Measurements from ENCODE around the gene TLE1.

Gene TLE1

DNA sequence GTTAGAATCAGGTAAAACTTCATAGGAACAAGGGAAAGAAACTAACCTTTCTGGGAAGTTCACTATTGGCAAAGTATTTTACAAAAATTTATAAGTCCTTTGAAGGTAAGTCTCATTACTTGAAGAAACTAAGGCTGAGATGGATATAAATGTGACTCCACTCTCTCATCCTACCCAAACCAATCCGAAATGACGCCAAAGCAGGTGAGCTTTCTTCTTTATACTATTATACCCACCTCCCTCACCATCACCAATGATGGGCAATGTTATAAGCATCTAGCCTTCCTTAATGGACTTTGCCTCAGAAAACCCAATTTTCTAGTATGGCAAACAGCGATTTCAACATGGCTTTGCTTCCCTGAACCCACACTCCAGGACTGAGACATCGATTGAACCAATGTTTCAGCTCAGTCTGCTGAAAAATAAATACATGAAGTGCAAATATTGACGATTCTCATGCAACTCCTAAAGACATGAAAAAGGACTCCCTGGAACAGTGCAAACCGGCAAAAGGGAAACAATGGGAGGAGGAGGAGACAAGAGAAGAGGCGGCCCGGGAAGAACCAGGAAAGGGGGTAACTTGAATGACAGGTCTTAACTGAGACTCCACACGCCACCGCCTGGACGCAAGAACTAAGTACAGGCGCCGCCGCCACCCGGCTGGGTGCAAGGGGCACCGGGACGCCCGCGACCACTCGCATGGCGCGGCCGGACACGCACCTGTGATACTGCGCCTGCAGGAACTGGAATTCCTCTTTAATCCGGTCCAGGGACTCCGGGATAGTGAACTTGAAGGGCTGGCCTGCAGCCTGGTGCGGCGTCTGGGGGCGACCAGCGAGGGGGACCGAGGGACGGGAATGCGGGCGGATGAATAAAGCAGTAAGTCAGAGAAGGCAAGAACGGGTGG, 2.5 kb downstream of the TLE1 start:
- DNase-seq (ENCODE audit: extremely low read depth in 1 of 2, low read depth in 1 of 2) = peak in 1 of 2 donors; percentile 20

DNA sequence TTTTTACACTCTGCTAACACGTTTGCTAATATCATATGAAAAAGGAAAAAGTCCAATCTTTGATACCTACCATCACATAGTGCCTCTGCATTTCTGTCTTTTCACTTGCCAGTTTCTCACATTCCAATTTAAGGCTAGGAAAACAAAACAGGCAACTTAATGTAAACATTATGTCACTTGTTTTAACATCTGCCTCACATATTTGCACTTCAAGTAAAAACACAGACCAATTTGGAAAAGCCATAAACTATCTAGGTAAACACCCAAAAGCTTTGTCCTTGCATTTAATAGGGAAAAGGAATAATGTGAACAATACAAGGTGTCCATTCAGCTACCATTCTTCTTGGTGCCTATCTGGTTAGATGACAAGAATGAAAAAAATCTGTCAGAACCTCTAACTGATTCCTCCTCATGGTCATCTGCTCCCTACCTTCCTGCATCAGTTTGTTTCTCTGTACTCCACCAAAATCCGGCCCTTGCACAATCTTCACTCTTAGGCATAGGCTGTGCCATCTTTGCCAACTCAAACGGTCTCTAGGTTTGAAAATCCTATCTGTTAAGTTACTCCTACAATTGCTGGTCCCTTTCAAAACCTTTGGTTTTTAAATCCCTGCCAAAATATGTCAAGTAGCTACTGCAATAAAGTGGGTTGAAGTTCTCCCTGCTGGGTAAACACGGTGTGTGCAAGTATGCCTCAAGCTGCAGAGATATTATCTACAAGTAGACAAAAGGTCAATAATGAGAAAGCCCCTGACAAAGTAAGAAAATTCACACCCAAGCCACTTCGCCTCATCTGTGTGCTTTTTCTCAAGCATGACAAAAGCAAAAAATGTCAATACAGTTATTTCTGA, 3.4 kb downstream of the TLE1 start:
- DNase-seq (ENCODE audit: extremely low read depth in 1 of 2, low read depth in 1 of 2) = no peak

DNA sequence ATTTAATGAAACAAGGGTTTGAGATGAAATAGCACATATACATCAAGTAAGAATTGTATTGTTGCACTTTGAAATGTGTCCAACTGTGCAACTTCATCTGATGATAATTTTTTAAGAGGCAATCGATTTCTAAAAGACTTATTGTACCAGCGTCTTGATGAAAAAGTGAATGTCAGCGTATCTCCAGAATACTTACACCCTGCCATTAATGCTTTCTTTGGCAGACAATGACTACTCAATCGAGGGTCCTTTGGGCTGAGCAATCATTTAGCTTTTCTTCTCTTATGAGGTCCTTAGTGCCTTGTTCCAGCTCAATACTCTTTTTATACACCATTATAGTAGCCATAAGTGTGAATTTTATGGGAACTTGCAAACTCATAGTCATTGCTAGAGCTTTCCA, 4.7 kb downstream of the TLE1 start:
- no peak for DNase-seq (ENCODE audit: extremely low read depth in 1 of 2, low read depth in 1 of 2)

DNA sequence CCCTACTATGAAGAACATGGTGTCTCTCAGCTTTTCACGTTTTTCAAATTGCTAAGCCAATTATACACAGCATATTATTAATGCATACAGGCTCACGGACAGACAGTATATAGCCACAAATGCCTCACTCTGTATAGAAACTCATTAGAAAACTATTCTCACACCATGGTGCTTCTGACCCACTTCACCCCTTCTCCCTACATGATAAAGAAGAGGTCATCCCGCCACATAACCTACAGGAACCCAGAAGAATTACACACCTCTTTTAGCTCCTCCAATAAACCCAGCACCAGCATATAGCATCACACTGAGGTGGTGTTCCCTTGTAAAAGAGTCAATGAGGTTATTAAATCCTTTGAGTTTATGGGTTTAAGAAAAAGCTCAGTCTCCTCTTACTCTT, 5.6 kb downstream of the TLE1 start:
- DNase-seq (ENCODE audit: extremely low read depth in 1 of 2, low read depth in 1 of 2) = no peak

DNA sequence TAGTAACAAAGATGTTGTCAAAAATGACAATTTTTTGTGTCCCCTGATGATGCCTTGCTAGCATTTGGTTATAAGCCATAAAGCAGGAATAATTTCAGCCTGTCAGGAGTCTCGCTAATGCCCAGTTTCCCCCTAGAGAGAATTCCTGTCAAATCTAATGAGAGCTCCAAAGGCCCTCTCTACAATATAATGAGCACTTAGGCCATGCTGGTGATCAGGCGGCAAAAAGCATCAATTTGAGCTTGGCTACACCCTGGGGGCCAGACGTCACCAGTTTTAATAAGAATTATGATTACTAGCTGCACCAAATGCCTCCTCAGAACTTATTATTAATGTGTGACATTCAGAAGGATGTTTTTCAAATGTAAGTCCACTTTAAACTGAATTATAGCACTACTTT, 6.1 kb downstream of the TLE1 start:
- no peak for DNase-seq (ENCODE audit: extremely low read depth in 1 of 2, low read depth in 1 of 2)

DNA sequence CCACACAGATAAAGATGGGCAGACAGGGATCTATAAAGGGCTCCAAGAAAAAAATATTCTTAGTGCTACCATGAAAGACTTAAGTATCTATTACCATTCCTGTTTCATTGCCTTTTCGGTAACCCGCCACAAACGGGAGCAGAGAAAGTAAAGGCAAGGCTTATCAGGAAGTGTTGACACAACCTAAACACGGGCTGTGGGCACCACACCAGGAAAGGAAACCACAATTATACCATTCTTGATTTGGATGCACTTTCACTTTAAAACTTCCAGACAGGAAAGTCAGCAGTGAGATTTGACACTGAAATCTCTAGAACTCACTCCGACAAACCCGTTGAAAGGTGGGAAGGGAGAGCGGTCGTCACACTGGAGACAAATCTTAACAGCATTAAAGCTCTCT, 6.5 kb downstream of the TLE1 start:
- DNase-seq (ENCODE audit: extremely low read depth in 1 of 2, low read depth in 1 of 2) = no peak

DNA sequence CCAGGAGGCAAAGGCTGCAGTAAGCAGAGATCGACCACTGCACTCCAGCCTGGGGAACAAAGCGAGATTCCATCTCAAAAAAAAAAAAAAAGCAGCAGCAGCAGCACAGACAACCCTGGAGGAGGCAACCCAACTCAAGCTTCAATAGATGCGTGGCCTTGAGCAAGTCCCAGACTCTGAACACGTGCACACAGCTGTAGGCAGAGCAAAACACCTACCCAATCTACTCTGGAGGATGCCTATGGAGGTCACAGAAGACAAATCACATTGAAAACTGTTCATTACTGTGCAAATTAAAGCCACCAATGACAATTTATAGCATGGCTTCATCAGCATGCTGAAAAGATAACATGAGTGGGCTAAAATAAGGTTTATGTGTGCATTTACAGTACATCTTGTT, 7.2 kb downstream of the TLE1 start:
- DNase-seq (ENCODE audit: extremely low read depth in 1 of 2, low read depth in 1 of 2) = no peak

DNA sequence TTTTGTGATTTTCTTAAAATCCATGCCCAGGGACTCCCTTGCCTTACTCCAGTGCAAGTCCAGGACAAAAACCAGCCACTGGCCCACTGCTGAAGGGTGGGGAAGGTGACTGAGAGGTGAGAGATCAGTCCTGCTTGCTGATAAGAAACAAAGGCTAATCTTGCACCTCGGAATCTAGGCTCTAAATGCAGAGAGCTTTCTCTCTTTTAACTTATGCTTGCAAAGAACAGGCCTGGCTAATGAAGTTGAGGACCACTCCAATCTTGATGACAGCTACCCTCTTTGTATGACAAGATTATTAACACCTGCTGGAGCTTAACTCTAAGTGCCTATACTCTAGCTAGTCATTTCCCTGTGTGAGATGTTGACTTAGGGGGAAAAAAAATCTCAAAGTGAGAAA, 8.8 kb downstream of the TLE1 start:
- no peak for DNase-seq (ENCODE audit: extremely low read depth in 1 of 2, low read depth in 1 of 2)

DNA sequence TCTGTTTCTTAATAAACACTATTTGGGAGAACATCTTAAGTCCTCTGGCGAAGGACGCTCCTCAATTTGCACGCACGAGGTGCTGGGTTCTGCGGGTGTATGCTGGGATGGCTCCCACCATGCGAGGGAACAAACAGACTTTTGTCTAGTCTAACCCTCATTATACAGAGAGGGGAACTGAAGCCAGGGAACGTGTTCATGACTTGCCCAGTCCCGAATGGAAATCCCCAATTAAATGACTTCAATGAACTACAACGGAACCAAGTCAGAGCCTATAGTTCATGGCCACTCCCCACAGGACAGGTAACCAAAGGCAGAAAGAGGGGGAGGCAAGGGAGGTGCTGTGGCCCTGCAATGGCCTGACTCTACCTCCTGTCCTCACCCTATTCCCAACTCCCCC, 9.3 kb downstream of the TLE1 start:
- DNase-seq (ENCODE audit: extremely low read depth in 1 of 2, low read depth in 1 of 2) = no peak

DNA sequence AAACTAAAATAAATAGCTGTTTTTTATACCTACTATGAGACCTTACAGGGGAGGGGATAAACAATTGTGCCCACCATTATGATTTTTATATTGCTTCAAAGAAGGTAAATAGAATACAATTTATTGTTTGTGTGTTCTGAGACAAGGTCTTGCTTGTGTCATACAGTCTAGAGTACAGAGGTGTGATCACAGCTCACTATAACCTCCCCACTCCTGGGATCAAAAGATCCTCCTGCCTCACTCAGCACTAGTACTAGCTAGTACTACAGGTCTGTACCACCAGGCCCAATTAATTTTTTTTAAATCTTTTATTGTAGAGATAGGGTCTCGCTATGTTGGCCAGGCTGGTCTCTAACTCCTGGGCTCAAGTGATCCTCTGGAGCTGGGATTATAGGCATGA, 11.3 kb downstream of the TLE1 start:
- no peak for DNase-seq (ENCODE audit: extremely low read depth in 1 of 2, low read depth in 1 of 2)

DNA sequence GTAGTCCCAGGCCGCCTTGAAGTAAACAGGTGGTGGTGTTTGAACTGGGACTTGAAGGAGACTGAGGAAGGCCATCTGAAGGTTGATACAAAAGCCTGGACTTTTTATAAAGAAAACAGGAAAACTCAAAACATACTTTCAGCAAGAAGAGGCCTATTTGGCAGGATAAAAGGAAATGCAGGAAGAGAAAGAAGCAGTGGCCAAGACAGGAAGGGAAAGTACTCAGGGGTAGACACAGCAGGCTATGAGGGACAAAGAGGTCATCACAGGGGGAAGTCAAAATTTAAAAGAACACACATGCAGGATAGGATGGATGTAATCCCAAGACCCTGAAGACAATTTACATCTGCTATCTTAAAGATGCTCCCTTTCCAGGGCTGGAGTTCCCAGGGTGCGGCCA, 13.0 kb downstream of the TLE1 start:
- DNase-seq (ENCODE audit: extremely low read depth in 1 of 2, low read depth in 1 of 2) = no peak

DNA sequence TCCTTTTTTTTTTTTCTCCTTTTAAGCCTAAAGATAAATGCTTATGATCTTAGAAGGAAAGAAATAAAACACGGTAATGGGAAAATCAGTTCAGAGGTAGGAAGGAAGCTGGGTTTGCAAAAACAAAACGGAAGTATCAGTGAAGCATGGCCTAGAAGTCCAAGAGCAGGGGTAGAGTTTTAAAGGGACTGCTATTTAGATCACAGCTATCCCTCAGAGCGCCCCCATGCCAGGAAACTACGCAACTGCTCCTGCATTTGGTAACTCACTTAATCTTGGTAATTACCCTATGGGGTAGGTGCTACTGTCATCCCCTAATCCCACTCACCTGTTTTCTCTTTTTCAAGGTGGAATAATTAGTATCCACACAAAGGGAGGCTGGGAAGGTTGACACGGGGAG, 16.0 kb downstream of the TLE1 start:
- DNase-seq (ENCODE audit: extremely low read depth in 1 of 2, low read depth in 1 of 2) = no peak

DNA sequence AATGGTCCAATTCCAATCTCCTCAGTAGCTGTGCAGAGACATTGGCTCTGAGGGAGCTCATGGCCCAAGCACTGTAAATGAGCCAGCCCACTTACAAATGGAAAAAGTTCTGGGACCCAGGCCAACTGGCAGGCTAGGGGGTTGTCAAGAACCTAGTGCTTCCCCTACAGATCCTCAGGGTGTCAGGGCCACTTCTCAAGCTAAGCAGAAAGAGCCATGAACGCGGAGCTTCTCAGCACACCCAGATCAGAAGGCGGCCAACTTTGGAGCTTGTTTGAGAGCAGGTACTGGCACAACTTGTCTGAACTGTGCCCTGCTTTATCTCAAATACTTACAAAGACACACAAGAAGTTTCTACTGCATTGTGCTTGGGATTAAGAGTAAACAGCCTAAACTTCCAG, 17.5 kb downstream of the TLE1 start:
- DNase-seq (ENCODE audit: extremely low read depth in 1 of 2, low read depth in 1 of 2) = no peak

DNA sequence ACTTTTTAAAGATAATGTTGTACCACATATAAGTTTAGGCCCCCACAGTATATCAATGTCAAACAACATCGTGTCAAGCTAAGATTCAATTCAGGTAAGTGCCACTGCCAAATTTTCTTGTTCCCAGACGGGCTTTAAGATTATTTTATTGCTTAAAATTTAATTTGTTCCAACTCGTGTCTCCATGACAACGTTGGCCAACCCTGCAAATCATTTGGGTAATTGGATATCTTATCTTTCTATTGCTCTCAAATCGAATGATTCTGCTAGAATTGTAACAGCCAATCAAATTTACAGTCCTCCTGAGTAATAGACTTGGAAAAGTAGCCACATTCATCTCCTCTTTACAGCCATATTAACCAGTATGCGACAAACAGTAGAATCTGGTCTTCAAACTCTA, 19.5 kb downstream of the TLE1 start:
- no peak for DNase-seq (ENCODE audit: extremely low read depth in 1 of 2, low read depth in 1 of 2)

DNA sequence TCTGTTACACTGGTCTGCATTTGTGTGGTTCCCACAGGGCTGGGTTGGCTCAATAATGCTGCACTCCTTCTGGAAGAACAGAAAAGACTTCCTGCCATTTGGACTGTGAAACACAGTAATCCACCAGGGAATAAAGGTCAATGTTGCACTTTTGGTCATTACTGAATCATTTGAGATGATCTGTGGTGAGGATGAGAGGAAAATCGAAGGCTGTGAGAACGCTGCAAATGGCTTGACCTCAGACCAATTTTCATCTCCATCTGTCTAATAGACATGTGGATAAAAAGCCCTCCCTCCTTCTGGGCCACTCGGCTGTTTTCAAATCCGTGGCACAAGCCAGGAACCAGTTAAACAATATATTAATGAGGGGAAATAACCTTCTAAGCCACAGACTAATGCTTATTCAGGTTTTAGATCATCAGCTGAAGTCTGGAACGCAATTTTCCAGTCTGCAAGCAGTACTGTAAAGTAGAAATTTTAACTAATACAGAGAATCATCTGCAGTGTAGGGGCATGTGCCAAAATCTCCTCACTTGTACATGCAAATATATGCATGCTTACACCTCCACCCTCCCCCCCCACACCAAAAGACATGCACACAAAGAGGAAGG, 20.2 kb downstream of the TLE1 start:
- no peak for DNase-seq (ENCODE audit: extremely low read depth in 1 of 2, low read depth in 1 of 2)

DNA sequence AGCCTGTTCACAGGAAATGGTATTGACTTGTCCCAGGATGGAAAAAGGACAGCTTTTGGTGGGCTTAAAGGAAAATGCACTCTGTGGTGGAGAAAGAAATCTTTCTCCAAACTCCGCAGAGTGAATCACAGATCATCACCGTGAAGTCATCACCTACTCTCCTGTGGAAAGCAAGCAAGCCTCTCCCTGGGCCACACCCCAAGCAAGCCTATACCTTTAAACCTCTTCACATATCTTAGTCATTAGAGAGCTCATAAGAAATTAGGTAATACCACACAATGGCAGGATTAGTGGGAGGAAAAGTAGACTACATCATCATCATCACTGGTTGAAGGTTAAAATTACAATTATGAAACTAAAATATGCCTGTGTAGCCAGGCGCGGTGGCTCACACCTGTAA, 23.2 kb downstream of the TLE1 start:
- no peak for DNase-seq (ENCODE audit: extremely low read depth in 1 of 2, low read depth in 1 of 2)

DNA sequence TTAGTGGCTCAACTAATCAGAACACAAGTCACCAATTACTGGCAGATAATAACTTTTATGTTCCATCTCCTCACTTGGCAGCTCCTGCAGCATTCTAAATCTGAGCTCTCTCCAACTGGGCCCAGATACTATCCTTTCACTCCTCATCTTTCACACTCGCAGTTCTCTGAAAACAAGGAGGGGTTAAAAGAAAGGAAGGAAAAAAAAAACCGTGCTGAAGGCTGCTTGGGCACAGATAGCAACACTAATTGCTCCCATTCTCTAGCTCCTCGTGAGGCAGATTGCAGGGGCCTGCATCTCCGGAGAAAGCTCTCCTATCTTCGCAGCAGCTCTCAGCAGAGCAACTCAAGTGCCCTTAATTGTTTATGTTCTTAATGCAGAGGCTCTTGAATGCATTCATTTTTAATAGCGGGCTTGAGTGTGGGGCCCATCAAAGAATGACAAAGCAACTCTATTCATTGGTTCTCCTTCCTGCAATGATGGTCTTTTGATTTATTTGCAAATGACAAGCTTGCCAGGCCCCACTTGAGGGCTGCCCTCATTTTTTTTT, 23.9 kb downstream of the TLE1 start:
- DNase-seq (ENCODE audit: extremely low read depth in 1 of 2, low read depth in 1 of 2) = no peak

DNA sequence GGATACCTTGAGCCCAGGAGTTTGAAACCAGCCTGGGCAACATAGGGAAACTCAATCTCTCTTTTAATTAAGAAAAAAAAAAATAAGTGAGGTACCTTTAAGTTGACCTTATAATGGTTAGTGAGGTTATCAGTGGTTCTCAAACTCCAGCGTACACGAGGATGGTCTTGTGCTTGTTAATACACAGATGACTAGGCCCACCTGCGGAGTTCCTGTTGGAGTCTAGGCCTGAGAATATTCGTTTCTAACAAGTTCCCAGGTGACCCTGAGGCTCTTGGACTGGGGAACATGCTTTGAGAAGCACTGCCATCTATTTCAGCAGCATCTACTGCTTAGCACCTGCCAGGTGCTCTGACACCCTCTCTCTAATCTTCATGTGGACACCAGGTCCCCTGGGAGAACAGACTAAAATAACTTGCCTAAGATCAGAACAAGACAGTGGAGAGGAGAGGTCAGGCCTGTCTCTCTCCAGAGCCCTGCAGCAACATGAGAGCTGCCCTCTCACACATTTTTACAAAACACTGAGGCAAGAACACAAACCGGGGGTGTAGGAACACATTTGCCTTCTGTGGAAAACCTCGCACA, 24.6 kb downstream of the TLE1 start:
- DNase-seq (ENCODE audit: extremely low read depth in 1 of 2, low read depth in 1 of 2) = no peak

DNA sequence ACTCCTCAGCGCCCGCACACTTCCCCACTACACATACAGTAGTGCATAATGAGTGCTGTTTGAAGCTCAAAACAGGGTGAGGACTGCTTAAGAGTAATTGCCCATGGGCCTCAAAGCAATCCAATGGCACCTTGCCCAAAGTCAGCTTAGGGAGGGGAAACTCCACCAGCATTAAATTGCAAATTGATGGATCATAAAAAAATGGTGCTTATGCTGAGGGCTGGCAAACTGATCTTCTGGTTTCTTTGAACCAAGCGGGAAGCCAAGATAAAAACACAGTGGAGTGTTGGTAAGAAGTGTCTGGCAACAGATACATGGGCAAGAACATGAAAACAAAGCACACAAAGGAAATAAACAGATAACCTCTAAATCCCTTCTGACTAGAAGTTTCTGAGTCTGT, 28.0 kb downstream of the TLE1 start:
- DNase-seq (ENCODE audit: extremely low read depth in 1 of 2, low read depth in 1 of 2) = no peak

DNA sequence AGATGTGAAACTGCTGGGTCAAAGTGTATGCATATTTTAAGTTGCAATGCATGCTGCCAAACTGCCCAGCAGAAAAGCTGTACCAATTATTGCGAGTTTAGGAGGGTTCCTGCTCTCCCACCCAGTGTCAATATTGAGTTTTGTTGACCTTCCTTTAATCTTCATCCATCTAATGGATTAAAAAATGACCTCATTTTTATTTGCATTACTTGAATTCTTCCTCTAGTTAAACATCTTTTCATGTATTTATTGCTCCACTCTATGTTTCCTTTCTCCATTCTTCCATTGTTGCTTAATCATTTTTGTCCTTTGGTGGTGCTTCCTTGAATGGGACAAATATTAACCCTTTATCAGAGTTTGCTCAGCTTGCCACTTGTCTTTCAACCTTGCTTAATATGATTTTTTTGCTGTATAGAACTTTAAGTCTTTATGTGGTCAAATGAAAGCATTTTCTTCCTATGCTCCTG, 32.4 kb downstream of the TLE1 start:
- no peak for DNase-seq (ENCODE audit: extremely low read depth in 1 of 2, low read depth in 1 of 2)

DNA sequence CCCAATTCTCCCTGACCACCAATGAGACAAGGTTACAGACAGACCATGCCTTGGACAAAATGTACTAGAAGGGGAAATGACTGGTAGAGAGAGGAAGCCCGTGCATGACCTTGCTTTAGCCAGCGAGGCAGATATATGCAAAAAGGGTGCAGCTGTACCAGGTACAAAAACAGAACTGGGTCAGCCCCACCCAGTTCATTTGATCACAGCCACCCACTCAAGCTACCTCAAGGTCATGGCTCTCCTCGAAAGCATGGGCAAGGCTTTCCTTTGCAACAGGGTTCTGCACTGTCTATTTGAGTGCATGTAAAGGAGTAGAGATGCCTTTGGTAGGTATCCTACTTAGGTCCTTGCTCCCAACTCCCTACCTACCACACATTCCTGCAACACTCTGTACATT, 33.3 kb downstream of the TLE1 start:
- no peak for DNase-seq (ENCODE audit: extremely low read depth in 1 of 2, low read depth in 1 of 2)
